Mesodermal cell (in vitro differentiated cells): Measurements from ENCODE around the gene FAM98B. TPM values are rescaled to one million over a fixed set of nuclear protein-coding genes. Genes with fewer than 3 reads are reported as not detected.

ENCODE experiments used
- H3K27ac ChIP-seq: 2 replicates; pipeline ENCODE4 v1.7.0; 2013; ENCODE audit warnings: mild to moderate bottlenecking, low read depth, low read length, moderate library complexity; ENCODE audit not compliant: severe bottlenecking
- H3K36me3 ChIP-seq: 2 replicates; pipeline ENCODE4 v1.7.1; 2013; ENCODE audit warnings: mild to moderate bottlenecking, low read length, moderate library complexity; ENCODE audit not compliant: control insufficient read depth, insufficient read depth
- H3K4me1 ChIP-seq: one replicate; pipeline ENCODE4 v1.7.1; 2013; ENCODE audit warnings: mild to moderate bottlenecking, low read length; ENCODE audit not compliant: insufficient read depth, control insufficient read depth, poor library complexity, severe bottlenecking
- H3K4me3 ChIP-seq: 2 replicates; pipeline ENCODE4 v1.7.0; 2013; ENCODE audit warnings: low read length, control low read depth, mild to moderate bottlenecking; ENCODE audit not compliant: insufficient read depth, poor library complexity, severe bottlenecking; ENCODE audit errors: extremely low read depth
- H3K9me3 ChIP-seq: 2 replicates; pipeline ENCODE4 v1.7.1; 2013; ENCODE audit warnings: mild to moderate bottlenecking, low read length, moderate library complexity; ENCODE audit not compliant: control insufficient read depth
- WGBS, 2 experiments: methylation state at CpG; one replicate each; pipeline ENCODE4 v1.1.5; 2013; ENCODE audit warnings: missing lambda C conversion rate in 2 of 2; ENCODE audit not compliant: insufficient coverage in 2 of 2; 5-methylcytosine and 5-hydroxymethylcytosine counted together
- polyA plus RNA-seq, 2 experiments: library from polyadenylated mRNA; stranded (reverse); fragments of 50-300 nt; gene quantifications; one replicate each; pipeline ENCODE4 v1.2.3, GENCODE V29; 2013

Gene FAM98B
- polyA plus RNA-seq (2013, experiment 1 of 2), result 34.4 TPM
- 52.0 TPM for polyA plus RNA-seq (2013, experiment 2 of 2)

GRCh38 chr15:38453971-38454695 lies at the start of gene FAM98B:
TSS of gene FAM98B (plus strand) at chr15:38454127. CDS start at chr15:38454162, 35 bp downstream.
- Histone ChIP-seq H3K27ac (peak within 1 kb of the TSS; percentile 79), H3K4me1 (peaks cover 5% of the 10 kb centered on the region), H3K9me3 (no peaks in the 10 kb centered on the region), H3K36me3 (peaks cover 6% of the 10 kb centered on the region), H3K4me3 (peak within 1 kb of the TSS; percentile 88)
- 1% methylated on average over 20 to 34 of the region's 49 CpGs for WGBS, 2 experiments

DNA sequence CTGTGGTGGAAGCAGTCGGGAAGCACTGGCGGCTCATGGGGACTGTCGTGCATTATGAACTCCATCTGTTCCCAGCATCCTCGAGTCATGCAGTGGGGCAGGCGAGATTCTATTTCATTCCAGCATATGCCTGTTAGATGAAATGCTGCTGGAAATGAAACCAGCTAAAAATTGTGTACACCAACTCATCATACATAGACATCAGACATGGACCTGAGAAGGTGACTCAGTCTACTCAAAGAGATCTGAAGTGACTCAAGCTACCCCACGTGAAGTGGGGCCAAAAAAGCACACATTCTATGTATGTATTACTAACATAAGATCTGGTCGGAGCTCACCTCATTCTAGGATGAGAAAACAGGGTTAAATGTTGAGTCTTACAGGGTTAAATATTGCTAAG lies 47.5 kb upstream of the FAM98B start:
- no peaks in the 10 kb centered on the region for H3K36me3 ChIP-seq
- no peak overlapping the region for H3K27ac ChIP-seq
- H3K9me3 ChIP-seq, result no peaks in the 10 kb centered on the region
- H3K4me3 ChIP-seq, result no peak overlapping the region
- H3K4me1 ChIP-seq, result peaks cover 2% of the 10 kb centered on the region
- 94 to 95% methylated on average over 4 to 5 of the region's 7 CpGs for WGBS, 2 experiments

DNA sequence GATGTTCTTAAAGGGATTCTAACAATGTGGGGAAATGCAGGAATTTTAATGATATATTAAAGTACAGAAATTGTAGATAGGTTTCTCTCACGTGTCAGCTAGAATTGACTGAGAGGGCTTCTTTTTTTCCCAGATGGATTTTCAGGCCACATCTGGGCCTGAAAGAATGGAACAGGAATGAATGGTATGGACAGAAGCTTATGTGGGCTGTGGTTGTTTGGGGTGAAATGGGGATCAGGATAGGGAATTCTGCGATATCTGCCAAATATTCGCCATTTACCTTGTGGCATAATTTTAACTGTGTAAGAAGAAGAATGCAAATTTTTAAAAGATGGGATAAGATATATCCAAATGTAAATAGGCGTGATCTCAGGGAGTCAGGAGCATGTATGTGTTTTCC lies 45.4 kb upstream of the FAM98B start:
- Histone ChIP-seq H3K4me3 (no peak overlapping the region), H3K36me3 (no peaks in the 10 kb centered on the region), H3K9me3 (no peaks in the 10 kb centered on the region), H3K27ac (no peak overlapping the region), H3K4me1 (no peaks in the 10 kb centered on the region)
- 86 to 98% methylated on average over 2 to 4 of the region's 4 CpGs for WGBS, 2 experiments

DNA sequence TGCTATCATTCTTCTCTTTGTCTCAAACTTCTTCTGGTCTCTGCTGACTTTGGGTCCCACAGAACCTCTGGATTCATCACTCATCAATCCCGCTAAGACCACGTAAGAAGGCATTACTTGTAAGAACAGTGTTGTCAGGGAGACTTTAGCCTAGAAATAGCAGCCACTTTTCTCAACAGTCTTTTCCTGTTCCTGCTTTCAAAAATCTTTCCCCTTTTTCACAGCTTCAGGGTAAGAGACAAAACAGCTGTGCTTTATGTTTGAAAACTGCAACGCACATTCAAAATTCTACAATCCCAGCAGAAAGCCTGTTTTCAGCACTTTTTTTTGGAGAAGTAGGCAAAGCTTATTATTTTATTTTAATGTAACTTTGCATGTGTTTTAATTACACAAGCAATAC lies 42.0 kb upstream of the FAM98B start:
- Histone ChIP-seq H3K9me3 (no peaks in the 10 kb centered on the region), H3K36me3 (no peaks in the 10 kb centered on the region)
- 100% methylated on average over 1 of the region's 3 CpGs; no CpG with 5 or more reads in 1 of the 2 experiments for WGBS, 2 experiments

GRCh38 chr15:38412466-38412865 lies 41.5 kb upstream of the FAM98B start:
- Histone ChIP-seq H3K9me3 (no peaks in the 10 kb centered on the region), H3K27ac (no peak overlapping the region), H3K4me1 (no peaks in the 10 kb centered on the region), H3K4me3 (no peak overlapping the region), H3K36me3 (no peaks in the 10 kb centered on the region)
- 80 to 90% methylated on average over 2 of the region's 3 CpGs for WGBS, 2 experiments

More for the DNA sequence above, 42.0 kb upstream of the FAM98B start:
- H3K4me3 ChIP-seq, result no peak overlapping the region
- H3K27ac ChIP-seq, result no peak overlapping the region
- no peaks in the 10 kb centered on the region for H3K4me1 ChIP-seq

- H3K4me1 ChIP-seq, result no peaks in the 10 kb centered on the region
- H3K4me3 ChIP-seq, result no peak overlapping the region
These were observed 39.6 kb upstream of the FAM98B start for GRCh38 chr15:38414357-38414756.

DNA sequence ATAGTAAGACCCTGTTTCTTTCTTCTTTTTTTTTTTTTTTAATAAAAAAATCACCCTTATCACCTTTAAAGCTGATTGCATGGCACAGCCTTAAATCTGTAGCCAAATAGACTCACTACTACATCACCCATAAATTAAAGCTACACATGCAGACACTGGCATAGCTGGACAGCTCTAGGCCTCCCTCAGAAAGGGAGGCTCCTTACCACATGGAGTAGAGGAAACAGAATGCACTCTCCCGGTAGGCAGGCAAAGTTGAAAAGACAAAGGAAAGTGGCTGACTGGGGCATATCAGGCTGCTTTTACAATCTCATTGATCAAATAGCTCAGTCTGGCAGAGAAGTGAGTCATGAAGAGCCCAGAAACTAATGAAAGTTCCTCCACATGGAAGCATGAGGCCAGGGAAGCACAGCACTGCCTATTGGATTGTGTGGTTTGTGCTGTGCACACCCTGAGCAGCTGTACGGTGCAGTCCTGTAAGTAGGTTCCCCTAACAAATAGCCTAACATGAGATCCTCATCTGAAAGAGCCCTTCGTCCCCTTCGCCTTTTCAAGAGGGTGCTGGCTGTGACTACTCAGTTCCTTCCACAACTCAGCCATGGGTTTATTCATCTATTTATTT lies 32.7 kb upstream of the FAM98B start:
- Histone ChIP-seq H3K9me3 (no peaks in the 10 kb centered on the region), H3K4me1 (no peaks in the 10 kb centered on the region), H3K27ac (no peak overlapping the region), H3K4me3 (no peak overlapping the region), H3K36me3 (no peaks in the 10 kb centered on the region)
- WGBS, 2 experiments, result 50 to 100% methylated on average over 1 to 2 of the region's 4 CpGs

More at GRCh38 chr15:38414357-38414756, 39.6 kb upstream of the FAM98B start:
- H3K9me3 ChIP-seq, result no peaks in the 10 kb centered on the region
- no peak overlapping the region for H3K27ac ChIP-seq
- no peaks in the 10 kb centered on the region for H3K36me3 ChIP-seq

- no peak overlapping the region for H3K27ac ChIP-seq
- no peaks in the 10 kb centered on the region for H3K4me1 ChIP-seq
- H3K36me3 ChIP-seq, result no peaks in the 10 kb centered on the region
- no peak overlapping the region for H3K4me3 ChIP-seq
- no peaks in the 10 kb centered on the region for H3K9me3 ChIP-seq
- WGBS, 2 experiments, result 87 to 100% methylated on average over 2 to 3 of the region's 4 CpGs
These were observed 29.8 kb upstream of the FAM98B start for GRCh38 chr15:38424101-38424552.

- Histone ChIP-seq H3K9me3 (no peaks in the 10 kb centered on the region), H3K4me3 (no peak overlapping the region), H3K36me3 (no peaks in the 10 kb centered on the region), H3K4me1 (no peaks in the 10 kb centered on the region), H3K27ac (no peak overlapping the region)
- 78 to 92% methylated on average over 1 of the region's 1 CpG for WGBS, 2 experiments
These were observed 28.7 kb upstream of the FAM98B start for GRCh38 chr15:38425269-38425668.

DNA sequence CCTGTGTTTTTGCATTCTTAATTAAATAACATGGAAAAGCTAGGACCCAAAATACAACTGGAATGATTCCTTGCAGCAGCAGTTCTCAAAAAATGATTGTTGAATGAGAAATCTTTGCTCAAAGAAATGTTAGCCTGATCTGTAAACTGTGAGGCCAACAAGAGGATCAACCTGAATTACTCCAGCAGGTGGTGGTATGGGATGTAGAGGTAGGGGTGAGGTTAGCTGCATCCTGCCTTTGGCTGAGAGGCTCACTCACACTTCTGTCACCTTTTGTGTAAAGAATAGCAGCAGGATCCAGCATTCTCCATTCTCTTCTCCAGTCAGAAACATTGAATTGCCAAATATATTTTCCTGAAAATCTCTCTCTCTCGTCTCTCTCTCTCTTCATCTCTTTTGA lies 26.5 kb upstream of the FAM98B start:
- Histone ChIP-seq H3K9me3 (no peaks in the 10 kb centered on the region), H3K4me1 (no peaks in the 10 kb centered on the region), H3K36me3 (no peaks in the 10 kb centered on the region), H3K27ac (no peak overlapping the region), H3K4me3 (no peak overlapping the region)
- WGBS, 2 experiments, result 75 to 80% methylated on average over 1 of the region's 1 CpG
